DMS79 treated with DMSO at 0.1 percent for 48 hours (cell line): Measurements from ENCODE around the gene MOSPD3.

Experiments
- DNase-seq: peaks from one replicate; lab custom pipeline; 2025; lab: John Stamatoyannopoulos, UW

MOSPD3 gene

GRCh38 chr7:100591596-100591995, 20.7 kb upstream of the MOSPD3 start:
- DNase-seq, result no peak

DNA sequence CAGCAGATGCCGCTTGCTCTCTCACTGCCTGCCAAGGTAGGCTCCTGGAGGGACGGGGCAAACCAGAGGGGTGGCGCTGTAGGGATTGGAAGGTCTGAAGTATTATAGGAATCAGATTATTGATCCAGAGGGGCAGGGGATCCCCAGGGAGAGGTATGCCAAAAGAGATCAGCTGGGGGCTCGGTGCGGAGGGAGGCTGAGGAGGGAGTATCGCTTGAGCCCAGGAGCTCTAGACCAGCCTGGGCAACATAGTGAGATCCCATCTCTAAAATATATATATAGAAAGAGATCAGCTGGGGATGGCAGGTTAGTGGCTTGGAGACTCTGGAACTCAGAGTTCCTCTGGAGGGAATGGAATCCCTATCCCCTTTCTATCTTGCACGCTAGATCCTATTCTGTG, 17.2 kb upstream of the MOSPD3 start:
- no peak for DNase-seq

DNA sequence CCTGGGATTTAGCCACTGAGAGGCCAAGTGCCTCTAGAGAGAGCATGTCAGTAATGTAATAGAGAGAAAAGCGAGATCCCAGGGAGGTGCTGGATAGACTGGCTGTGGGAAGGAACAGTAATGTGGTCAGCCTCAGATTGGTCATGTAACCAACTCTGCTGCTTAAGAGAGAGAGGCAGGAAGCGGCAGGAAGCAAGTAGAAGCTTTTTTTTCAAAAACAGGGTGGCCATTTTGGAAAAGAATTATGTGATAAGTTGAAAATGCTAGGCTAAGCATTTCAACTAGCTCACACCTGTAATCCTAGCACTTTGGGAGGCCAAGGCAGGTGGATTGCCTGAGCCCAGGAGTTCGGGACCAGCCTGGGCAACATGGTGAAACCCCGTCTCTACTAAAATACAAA, 13.9 kb upstream of the MOSPD3 start:
- no peak for DNase-seq

DNA sequence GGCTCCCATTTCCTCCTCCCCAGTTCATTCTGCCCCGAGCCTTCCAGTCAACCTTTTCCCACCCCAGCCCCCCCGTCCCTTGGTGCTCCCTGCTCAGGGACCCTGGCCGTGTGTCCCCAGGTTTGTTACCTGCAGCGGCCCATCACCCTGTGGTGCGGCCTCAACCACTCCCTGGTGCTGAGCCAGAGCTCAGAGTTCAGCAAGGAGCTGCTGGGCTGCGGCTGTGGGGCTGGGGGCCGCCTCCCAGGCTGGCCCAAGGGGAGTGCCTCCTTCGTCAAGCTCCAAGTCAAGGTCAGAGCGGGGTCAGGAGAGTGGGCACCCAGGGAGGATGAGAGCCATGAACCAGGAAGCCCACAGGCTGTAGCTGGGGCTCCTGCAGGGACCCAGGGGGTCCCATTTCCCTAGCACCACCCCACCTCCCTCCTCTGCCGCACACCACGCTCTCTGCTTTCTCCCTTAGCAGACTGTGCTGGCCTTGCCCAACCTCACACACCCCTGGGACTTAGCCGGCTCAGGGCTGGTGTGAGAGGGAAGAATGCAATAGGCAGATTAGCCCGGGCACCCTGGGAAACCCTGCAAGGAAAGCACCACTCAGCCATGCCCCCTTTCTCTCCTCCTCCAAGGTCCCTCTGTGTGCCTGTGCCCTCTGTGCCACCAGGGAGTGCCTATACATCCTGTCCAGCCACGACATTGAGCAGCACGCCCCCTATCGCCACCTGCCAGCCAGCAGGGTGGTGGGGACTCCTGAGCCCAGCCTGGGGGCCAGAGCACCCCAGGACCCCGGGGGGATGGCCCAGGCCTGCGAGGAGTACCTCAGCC, 12.2 kb upstream of the MOSPD3 start:
- DNase-seq, result no peak

DNA sequence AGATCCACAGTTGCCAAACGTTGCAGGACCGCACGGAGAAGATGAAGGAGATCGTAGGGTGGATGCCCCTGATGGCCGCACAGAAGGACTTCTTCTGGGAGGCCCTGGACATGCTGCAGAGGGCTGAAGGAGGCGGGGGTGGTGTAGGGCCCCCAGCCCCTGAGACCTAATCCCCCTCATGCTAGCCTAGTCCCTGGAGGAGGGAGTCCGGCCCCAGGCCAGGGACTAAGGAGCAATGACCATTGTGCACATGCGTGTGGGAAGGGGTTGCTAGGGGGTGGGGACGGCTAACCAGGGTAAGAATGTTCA, 11.7 kb upstream of the MOSPD3 start:
- DNase-seq, result no peak

GRCh38 chr7:100602889-100603725, 9.2 kb upstream of the MOSPD3 start:
- DNase-seq, result no peak

- no peak for DNase-seq
These were observed 8.7 kb upstream of the MOSPD3 start for GRCh38 chr7:100603726-100604027.

DNA sequence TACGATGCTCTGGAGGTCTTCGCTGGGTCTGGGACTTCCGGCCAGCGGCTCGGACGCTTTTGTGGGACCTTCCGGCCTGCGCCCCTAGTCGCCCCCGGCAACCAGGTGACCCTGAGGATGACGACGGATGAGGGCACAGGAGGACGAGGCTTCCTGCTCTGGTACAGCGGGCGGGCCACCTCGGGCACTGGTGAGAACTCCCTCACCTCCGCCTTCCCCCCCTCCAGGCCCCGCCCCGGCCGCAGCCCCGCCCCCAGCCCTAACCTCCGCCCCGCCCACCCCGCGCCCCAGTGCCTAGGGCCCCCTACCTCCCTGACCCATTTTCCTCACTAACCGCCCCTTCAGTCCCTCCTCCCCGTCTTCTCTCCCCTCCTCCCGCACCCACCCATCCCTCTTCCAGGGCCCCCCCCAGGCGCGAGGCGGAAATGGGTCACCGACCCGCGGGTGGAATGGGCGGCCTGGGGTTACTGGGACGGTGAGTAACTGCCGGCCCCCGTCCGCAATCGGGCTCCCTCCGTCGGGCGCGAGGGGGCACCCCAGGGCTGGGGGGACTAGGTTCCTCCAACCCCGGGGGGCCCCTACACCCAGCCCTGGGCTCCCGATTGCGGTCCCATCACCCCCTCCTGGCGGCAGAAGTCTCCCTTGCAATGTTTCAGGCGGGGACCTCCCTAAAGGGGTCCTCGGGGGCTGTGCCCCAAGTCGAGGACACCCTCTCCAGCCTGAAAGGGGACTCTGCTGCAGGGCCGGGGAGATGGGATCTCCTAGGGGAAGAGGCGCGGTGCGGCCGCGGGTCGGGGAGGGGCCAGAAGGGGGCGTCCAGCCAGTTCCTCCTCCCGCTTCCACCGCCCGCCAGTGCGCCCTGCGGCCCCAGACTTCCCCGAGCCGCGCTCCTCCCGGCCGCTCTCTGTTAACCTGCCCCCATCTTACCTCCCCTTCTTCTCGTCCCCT, 8.0 kb upstream of the MOSPD3 start:
- peak; percentile 44 for DNase-seq

DNA sequence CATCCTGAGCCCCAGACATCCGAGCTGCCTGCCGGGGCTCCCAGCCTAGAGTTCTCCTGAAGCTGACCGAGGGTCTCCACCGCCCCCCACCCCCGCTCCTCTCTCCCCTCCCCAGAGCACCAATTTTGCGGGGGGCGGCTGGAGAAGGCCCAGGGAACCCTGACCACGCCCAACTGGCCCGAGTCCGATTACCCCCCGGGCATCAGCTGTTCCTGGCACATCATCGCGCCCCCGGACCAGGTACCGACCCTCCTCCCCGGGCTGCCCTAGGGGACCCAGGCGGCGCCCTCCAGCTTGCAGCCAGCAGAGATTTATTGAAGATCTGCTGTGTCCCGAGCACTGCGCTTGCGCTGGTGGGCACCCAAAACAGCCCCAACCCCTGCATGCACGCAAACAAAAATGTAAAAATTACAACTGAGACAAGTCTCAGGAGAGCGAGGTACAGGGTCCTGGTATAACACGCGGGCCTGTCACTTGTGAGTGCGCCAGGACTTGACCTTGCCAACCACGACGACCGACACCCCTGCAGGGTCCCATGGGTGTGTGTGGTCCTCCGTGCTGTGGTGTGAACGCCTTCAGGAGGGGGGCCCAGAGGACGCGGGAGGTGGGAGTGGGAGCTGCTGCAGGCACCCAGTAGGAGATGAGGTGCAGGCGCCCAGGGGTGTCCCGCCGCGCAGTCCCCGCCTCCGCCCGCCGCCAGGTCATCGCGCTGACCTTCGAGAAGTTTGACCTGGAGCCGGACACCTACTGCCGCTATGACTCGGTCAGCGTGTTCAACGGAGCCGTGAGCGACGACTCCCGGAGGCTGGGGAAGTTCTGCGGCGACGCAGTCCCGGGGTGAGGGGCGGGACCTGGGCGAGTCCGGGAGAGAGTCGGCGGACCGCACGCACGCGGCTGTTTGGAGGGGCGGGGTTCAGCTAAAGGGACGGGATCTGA, 7.1 kb upstream of the MOSPD3 start:
- DNase-seq, result no peak

DNA sequence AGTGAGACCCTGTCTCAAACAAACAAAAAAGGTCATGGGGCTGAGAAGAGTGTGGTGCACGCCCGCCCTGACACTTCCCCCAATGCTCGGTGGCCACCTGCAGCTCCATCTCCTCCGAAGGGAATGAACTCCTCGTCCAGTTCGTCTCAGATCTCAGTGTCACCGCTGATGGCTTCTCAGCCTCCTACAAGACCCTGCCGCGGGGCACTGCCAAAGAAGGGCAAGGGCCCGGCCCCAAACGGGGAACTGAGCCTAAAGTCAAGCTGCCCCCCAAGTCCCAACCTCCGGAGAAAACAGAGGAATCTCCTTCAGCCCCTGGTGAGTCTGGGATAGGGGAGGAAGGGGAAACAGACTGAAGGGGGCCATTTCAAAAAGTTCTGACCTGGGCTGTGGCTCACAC, 6.0 kb upstream of the MOSPD3 start:
- no peak for DNase-seq

DNA sequence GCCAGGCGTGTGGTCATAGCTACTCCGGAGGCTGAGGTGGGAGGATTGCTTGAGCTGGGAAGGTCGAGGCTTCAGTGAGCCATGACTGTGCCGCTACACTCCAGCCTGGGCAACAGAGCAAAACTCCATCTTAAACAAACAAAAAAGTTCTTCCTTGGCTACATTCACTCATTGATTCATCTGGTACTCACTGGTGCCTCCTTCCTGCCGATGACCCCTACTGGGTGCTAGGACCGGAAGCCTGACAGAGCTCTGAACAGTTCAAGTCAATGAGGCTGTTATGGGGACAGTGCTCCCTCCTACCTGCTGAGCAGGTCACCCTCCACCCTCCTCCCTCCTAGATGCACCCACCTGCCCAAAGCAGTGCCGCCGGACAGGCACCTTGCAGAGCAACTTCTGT, 5.2 kb upstream of the MOSPD3 start:
- DNase-seq, result no peak

DNA sequence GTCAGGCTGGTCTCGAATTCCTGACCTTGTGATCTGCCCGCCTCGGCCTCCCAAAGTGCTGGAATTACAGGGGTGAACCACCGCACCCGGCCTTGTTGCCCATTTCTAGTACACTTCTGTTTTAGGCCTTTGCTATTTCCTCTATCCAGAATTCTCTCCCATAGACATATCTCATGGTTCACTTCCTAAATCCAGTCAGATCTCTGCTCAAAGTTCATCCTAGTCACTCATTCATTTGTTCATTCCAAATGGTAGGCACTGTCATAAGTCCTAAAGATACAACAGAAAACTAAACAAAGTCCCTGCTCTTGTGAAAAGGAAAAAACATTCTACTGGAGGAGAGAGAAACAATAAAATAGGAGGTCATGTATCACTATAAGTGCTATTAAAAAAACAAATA, 2.4 kb upstream of the MOSPD3 start:
- no peak for DNase-seq

DNA sequence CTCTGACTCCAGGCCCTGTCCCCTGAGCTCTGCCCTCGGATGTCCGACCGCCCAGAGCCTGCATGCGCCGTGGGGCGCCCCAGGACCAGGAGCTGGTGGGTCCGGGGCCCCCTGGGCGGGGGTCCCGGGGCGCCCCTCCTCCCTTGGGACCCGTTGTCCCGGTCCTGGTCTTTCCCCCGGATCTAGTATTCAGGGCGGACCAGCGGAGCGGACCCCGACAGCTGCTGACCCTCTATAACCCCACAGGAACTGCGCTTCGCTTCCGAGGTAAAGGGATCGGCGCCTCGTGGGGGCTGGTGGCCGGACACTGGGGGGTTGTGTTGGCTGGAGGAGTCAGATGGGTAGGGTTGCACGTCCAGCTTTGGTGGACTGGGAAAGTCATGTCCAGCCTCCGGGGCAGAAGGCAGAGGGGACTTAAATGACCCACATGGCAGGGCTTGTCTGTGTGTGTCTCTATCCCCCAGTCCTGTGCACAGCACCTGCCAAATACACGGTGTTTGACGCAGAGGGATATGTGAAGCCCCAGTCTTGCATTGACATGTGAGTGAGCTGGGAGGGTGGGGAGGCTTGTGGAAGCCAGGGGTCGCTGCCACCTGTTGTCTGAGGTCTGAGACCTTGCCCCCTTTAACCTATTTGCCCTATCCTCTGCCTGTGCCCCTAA, 520 bp downstream of the MOSPD3 start:
- DNase-seq, result no peak

- DNase-seq, result no peak
These were observed 1.3 kb downstream of the MOSPD3 start for GRCh38 chr7:100613412-100614175.

DNA sequence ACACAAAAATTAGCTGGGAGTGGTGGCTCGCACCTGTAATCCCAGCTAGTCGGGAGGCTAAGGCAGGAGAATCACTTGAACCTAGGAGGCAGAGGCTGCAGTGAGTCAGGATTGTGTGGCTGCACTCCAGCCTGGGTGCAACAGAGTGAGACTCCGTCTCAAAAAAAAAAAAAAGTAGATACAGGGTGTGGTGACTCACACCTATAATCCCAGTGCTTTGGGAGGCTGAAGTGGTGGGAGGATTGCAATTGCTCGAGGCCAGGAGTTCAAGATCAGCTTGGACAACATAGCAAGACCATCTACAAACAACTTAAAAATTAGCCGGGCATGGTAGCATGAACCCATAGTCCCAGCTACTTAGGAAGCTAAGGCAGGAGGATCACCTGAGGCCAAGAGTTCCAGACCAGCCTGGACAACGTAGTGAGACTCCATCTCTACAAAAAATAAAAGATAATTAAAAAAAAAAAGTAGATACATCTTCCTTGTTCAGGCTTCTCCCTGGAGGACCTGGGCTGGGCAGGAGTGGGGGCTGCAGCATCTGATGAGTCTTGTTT, 2.0 kb downstream of the MOSPD3 start:
- no peak for DNase-seq

- no peak for DNase-seq
These were observed 7.9 kb downstream of the MOSPD3 start for GRCh38 chr7:100620239-100620638.

DNA sequence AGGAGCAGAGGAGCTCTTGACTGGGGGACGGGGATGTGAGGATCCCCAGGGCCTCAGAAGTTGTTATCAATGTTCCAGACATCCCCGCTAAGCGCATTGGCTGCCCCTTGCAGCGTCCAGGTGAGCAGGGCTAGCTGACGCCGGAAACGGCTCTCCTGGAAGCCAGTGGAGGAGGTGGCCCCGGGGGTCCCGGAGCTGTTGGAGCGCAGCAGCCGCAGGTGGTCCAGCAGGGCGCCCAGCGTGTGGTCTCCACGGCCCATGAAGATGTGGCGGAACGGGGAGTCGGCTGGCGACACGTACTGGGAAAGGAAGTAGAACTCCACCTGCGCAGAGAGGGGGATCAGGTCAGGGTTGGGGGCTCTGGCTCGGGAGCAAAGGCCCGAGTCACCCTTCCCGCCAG, 8.5 kb downstream of the MOSPD3 start:
- DNase-seq, result no peak

- DNase-seq, result no peak
These were observed 9.2 kb downstream of the MOSPD3 start for GRCh38 chr7:100621554-100621953.

DNA sequence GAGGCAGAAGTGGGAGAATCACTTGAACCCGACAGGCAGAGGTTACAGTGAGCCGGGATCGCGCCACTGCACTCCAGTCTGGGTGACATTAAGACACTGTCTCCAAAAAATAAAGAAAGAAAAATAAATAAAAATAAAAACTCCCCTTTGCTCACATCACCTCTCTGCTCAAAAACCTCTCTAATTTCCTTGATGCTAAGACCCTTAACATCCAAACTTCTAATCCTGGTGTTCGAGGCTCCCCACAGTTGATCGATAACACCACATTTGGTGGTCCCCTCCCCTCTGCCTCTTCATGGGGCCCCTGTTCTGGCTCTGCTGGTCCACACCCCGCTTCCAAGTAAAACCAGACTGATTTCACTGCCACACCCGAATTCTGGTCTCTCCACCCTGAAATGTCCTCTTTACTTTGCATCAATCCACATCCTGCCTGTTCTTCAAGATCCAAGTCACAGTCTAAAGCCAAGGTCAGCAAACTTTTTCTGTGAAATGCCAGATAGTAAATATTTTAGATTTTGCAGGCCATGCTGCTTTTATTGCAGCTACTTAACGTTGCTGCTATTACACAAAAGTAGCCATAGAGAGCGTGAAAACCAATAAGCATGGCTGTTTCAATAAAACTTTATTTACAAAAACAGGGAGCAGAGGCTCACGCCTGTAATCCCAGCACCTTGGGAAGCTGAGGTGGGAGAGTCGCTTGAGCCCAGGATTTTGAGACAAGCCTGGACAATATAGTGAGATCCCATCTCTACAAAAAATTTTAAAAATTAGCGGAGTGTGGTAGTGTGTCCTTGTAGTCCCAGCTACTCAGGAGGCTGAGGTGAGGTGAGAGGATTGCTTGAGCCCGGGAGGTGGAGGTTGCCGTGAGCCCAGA, 11.8 kb downstream of the MOSPD3 start:
- no peak for DNase-seq
